GM19452 (cell line): Measurements from ENCODE around the gene GRB10.

Experiments used
- ATAC-seq: cut with Tn5 transposase; IDR thresholded peaks from one replicate; pipeline ENCODE4 v1.9.1; 2021; ENCODE audit not compliant: unreplicated experiment

The GRB10 gene

DNA sequence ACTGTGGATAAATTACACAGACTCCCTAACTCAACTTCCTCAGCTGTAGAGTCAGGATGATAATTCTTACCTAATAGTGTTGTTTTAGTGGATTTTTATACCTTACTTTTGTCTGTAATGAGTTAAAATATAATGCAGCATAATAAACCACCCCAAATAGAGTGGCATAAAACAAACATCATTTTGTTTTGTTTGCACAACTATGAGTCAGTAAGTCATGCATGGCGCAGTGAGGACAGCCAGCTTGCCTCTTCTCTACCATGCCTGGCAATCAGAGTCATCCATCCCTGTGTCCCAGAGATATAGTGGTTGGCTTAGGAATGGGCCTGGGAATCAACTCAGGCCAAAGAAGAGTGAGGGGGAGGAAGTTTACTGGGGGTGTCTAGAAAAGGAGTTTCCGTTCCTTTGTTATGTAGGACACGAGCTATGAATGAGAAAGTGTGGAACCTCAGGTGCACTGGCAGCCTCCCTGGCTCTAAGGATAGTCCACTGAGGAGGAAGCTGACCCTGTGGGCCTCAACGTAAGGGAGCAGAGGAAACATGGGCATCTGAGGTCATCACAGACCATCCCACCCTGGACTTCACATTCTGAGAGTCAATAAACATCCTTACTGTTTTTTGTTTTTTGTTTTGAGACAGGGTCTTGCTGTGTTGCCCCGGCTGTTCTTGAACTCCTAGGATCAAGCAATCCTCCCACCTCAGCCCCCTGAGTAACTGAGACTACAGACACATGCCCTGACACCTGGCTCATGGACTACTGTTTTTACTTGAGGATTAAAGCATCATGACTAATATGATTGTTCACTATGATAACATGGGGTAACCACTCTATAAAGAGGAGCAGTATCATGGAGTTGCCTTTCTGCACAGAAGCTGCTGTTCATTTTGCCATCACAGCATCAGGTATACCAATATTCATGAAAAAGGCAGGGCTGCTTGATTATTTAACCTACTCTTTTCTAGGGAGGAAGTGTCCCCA lies 21.0 kb upstream of the GRB10 start:
- ATAC-seq: no peak

DNA sequence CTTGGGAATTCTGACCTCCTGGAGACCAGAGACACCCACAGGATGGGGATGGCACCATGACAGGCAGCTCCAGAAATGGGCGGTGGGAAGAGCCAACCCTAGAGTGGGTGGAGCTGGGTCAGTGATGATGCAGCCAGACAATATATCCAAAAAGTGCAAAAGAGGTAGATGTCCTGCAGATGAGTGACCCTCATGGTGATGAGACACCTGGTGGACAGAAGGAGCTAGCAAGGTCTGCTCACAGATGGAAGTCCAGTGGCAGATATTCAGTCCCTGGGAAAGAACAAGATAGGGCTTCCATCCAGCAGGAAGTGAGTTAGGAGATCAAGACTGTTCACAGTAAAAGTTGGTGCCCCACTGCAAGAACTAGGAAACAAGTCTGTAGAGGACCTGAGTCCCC lies 19.2 kb upstream of the GRB10 start:
- no peak for ATAC-seq

DNA sequence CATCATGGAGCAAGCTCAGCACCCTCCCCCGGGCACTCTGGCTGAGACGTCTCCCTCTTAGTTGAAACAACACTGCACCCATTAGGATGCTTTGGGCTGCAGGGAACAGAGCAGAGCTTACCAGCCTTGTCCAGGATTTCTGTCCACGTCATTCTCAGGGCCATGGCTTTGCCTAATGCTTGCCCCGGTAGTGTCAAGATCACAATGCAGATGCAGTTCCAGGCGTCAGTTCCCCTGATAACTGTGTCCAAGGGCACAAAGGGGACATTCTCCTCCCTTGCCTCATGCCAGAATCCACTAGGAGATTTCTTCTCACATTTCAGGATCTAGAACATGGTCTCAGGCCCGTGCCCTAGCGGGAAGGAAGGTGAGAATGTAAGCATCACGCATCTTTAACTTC lies 17.2 kb upstream of the GRB10 start:
- ATAC-seq: no peak

DNA sequence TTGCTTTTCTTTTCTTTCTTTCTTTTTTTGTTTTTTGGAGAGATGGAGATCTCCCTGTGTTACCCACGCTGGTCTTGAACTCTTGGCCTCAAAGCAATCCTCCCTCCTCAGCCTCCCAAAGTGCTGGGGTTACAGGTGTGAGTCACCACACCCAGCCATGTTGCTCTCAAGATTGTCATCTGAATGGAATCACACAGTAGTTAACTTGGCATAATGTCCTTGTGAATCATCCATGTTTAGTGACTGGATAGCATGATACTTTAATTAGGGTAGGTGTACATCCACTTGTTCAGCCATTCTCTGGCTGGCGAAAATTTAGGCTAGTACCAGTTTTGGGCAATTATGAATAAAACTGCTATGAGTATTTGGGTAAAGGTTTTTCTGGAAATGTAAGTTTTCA lies 15.4 kb upstream of the GRB10 start:
- ATAC-seq: no peak

DNA sequence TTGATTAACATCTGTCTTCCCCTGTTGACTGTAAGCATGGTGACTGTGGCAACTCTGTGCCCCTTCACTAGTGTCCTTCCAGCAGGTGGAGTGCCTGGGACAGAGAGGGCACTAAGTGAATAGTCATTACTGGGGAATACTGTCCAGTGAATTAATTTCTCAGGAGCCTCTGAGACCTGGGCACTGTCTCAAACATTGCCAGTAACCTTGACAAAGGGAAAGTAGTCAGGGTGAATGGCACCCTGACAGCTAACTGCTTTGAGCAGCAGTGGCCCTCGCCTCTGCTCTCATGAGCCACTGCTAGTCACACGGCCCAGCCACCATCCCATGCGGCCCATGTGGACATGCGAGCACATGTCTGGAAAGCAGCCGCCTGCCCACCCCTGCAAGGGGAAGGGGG lies 13.1 kb upstream of the GRB10 start:
- no peak for ATAC-seq

DNA sequence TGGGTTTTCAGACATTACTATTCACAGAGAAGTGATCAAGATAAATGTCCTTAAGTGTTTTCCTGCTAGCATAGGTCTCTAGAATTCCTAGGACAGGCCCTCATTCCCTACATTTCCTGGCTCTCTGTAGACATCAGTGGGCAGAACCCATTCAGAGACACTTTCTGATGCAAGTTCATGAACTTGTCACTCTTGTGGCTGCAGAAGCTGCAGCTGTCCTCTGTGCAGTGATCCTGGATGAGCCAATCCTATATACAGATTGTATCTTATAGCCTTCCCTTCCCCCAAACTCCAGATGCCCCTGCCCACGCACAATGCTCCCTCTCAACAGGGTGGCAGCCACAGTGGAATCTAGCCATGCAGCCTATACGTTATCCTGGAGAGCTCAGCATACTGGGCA lies 12.6 kb upstream of the GRB10 start:
- no peak for ATAC-seq

DNA sequence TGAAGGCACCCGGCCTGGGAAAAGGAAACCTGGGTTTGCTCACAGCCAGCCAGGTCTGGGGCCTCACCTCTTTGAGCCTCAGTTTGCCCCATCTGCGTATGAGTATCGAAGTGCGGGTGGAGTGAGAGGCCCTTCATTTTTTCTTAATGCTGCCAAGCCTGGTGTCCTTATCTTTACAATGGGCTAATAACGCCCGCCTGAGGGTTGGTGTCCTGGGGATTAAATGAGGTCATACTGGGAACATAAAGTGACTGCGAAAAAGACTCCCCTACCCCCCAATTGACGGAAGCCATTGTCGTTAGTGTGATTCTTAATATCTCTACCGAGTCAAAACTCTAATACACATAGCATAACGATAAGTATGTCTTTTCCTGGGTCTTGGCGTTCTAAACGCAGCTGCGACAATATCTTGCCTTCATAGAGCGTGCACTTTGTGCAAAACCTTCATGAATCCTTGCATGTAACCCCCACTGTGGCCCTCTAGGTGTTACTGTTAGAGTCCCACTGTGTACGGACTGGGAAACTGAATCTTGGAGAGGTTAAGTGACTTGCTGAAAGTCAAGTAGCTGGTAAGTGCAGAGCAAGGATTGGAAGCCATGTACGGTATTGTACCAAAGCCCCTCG lies 11.4 kb upstream of the GRB10 start:
- no peak for ATAC-seq

DNA sequence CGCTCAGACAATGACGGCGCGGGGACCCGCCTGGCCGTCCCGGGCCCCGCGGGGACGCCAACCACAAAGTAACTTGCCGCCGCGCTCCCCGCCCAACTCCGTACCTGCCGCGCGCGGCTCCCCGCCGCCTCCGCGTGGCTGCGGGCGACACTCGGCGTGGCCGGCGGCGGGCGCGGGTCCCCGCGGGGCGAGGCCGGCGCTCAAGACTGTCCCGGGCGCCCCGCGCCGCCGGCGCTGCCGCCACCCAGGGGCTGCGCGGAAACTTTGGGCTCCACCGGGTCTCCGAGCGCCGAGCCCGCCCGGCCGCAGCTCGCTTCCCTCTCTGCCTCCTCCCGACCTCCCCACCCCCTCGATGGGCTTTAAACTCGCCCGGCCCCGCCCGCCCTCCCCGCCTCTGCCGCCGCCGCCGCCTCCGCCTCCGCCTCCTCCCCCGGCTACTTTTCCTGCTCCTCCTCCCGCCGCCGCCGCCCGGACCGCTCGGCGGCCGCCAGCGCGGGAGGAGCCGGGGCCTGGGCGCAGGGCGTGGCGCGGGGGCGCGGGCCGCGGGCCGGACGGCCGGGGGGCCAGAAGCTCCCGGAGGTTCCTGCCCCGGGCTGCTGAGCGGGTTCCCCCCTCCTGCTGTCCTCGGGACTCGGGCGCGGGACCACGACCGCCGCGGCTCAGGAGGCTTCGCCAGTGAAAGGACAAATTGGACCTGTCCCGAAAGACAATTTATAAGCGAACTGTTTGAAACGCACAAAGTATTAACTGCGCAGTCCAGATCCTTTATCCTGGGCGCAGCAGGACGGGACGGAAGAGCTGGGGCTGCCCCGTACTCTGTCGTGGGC lies 10.6 kb upstream of the GRB10 start:
- ATAC-seq: no peak

DNA sequence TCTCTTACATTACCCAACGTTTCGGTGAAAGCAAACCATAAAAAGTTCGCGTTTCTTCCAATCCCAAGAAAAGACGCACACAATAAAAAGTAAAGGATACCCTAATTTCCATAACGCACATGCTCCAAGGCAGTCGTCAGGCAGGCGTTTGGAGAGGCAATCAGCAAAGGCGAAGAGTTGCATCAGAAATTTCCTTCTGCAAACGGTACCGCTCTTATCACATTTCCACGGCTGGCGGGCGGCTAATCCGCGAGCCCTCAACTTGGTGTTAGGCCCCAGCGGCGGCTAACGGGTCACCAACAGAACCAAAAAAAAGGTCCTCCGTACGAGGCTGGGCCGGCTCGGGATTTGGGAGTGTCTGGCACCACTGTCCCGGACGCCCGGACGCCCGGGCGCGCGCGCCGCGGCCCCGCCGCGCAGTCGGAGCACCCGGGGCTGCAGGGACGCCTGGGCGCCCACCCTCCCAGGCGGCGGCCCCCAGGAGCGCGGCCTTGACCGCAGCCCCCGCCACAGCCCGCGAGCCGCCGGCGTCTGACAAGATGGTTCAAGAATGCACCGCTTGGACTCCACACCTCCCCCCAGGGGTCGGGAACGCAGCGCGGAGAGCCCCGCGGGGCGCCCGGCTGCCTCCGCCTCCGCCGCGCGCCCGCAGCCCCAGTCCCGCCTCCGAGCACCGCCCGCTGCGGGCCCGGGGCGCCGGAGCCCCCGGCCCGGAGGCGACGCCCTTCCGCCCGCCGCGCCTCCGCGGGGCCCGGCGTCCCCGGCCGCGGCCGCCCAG lies 9.8 kb upstream of the GRB10 start:
- ATAC-seq: no peak

DNA sequence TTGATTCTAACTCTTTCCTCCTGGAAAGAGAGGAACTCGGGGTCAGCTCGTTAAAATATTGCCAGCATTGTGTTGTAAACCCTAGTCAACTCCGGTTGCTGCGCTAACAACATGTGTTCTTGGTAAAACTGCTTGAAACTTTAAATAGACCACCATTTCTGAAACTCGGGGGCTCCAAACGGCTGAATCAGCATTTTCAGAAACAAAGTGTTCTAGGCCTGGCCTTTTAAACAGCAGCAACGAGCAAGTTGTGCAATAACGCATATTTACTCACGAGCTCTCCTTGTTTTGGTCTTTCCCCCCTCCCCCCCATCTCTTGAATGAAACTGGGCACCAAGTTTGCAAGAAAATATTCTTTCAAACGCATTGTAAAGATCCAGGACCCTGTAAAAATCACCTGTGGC lies 9.2 kb upstream of the GRB10 start:
- no peak for ATAC-seq

DNA sequence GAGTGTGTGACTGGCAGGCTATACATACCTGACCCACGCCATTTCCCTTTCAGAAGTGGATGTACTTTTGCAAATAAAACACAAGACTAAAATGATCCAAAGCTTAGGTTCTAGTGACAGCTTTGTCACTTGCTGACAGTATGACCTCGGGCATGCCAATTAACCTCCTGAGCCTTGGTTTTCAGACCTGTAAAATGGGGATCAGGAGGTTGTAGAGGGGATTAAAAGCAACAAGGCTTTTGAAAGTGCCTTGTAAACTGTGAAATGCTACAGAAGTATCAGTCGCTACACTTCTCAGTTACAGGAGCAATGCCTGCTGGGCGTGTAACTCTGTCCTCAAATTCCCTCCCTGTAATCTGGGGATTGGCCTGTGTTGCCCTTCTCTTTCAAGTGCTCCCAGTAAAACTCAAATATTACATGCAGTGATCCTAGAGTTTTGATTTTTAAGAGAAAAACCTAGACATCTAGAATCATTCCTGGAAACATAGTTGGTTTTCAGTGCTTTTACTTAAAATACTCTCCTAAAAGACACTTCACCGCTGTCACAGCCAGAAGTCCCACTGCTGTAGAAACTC lies 8.8 kb upstream of the GRB10 start:
- no peak for ATAC-seq

DNA sequence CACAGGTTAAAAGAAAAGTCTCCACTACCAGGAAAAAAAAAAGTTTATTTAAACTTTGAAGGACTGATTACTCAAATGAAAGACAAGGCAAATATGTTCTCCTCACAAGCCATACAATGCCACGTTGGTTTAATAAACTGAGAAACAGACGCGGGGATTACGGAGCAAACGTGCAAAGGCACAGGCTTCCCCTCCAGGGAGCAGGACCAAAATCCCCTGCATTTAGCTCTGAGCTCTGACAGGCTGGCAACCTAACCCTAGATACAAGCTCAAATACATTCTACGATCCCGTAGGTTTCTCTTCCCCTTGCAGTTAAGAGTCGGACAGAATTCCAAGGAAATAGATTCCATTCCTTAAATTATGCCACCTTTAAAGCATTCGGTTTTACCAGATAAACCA lies 7.7 kb upstream of the GRB10 start:
- ATAC-seq: no peak

DNA sequence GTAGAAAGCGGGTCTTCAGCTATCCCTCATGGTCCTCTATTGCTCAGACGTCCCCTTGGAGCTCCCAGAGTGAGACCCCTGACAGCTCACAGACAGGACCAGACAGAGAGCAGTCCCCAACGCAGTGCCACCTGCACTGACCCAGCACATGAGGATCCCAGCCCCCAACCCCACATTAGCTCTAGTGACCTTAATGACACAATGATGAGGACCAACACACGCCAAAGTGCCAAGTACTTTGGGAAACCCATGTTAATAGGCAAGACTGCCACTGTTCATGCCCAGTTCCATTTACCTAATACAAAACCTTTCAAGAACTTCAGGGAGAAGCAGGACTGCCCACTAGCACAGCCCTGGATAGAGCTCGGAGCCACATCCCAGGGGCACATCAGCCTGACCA lies 5.7 kb upstream of the GRB10 start:
- no peak for ATAC-seq

DNA sequence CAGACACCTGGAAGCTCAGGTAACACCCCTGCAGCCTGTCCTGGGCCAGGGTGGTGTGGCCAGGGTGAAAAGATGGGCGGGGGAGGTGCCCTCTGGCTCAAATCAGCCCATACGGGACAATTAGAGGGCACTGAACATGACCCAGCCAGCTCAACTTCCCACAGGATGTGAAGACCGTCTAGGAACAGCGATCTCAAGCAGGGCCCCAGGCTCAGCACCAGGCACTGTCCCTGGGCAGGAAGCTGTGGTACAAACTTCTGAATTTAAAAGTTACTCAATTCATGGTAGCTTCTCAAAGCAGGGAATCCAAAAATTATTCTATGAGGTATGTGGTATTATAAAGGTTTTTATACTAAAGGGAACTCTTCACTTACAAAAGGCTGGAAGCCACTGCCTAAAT lies 5.1 kb upstream of the GRB10 start:
- no peak for ATAC-seq

DNA sequence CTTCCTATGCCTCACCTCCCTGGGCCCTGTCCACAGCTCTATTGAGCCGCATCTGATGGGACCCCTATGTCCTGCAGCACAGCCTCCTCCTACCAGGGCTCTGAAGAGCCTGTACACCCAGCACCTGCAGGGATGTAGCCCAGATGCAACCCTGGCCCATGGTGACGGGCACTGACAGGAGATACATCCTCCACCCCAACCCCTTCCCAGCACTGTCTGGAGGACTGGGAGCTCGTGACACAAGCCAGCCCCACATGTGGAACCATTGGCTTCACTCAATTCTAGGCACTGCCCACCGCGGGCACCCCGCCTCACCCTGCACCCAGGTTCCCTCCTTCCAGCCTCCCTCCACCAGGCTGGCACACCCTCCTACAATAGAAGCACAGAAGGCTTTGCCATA lies 2.6 kb upstream of the GRB10 start:
- no peak for ATAC-seq

DNA sequence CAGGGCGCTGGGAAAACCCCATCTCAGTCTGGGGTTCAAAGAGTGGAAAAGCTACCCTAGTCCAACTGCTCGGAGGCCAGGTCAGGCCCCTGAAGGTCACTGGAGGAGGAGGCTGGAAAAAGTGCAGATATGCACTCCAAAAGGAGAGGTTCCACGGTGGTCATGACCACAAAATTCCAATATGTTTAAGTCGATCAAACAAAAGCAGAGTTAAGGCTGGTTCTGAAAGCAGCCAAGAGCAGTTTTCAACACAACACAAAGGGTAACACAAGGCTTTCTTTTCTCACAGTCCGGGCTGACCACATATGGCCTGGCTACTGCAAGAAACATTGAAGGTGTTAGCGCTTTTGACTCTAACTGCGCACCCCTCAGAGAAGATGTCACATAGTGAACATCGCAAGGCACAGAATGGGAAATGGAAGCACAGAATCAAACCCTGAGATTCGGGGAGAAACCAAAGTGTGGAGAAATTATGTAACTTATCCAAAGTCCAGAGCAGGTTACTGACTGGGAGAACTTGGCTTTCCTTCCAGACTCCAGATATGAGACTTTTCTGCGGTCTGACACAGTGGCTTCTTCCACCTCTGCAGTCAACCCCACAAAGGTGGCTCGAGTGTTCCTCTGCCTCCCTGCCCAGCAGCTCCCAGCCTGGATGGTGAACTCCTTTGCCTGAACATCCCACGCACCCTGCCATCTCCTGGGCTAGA lies 1.3 kb upstream of the GRB10 start:
- no peak for ATAC-seq

DNA sequence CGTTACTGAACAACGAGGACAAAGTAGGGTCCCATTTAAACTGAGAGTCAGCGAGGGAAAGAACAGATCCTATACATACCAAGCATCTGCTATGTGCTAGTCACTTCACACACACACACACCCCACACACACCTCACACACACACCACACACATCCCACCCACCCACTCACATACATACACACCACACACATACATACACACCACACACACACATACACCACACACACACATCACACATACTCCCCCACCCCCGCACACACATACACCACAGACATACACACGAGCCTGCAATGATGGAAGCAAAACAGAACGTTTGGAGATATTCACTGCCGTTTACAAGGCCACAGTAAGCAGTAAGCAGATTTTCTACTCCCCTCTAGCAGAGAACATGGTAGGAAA lies 607 bp upstream of the GRB10 start:
- no peak for ATAC-seq

DNA sequence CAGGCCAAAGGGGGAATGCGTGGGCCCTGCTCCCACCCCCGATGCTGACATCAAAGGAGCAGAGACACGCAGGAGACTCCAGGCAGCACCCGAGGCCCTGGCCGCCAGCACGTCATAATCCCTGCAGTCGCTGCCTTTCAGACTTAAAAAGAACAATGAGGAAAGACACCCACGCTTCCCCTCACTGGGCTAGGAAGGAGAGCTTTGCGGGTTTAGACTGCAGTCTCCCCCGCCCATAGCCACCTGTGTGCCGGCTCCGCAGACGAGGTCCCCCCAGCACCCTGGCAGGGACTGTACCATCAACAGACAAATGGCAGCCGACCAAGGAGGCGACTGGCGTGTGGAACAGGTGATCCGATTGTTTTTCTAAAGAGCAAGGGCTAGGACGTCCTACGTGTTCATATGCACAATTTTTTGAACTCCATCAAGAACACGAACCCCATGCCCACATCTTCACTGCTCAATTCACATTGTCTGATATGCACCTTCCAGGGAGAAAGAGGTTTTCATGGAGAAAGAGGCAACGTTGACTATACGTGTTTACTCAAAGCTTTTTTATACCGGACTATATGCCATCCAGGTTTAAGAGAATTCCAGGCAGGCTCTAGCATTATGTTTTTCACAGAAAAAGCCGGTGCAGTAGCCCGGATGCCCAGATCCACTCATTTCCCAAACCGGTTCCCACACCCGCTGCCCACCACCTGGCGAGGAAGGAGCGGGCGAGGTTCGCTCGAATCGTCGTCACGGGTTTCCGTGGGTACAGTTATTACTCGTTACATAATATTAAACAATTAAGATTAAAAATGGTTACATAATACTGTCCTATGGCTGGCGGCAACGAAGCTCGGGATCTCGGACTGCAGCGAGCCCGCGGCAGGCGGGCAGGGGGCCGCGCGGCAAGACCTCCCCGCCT lies 1.1 kb downstream of the GRB10 start:
- no peak for ATAC-seq

DNA sequence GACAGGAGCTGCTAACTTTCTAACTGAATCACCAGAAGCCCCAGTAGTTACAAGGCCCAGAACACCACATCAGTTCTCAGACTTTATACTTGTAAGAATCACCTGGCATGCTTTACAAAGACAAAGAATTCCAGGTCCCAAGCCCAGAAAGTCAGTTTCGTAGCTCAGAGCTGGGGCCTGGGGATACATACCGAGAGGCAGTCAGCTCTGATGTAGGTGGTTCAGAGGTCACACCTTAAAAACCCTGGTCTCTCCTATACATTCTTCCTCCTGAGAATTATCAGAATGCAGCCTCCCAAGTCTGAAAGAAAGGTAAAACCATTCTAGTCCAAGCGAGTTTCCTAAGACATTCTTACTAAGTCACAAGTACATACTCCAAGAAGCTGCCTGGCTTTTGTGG lies 2.3 kb downstream of the GRB10 start:
- ATAC-seq: no peak
